Stomach (tissue), 4 donors: ENCODE data around the gene MAP7.

Experiments
- CTCF ChIP-seq, 7 experiments: fragments of 450-650 bp in 4 of 7; fragments of 200-600 bp in 3 of 7; sonication (generic) in 3 of 7; IDR thresholded peaks; one replicate each; pipeline ENCODE4 v1.5.1; 2016 to 2019; ENCODE audit warnings: antibody characterized with exemption in 7 of 7, control low read depth in 2 of 7, mild to moderate bottlenecking in 1 of 7
- EP300 ChIP-seq: sonication (generic); formaldehyde crosslinking; IDR thresholded peaks from one replicate; pipeline ENCODE4 v1.6.1; 2017; ENCODE audit warnings: antibody characterized with exemption
- POLR2A ChIP-seq, 4 donors: fragments of 450-650 bp; IDR thresholded peaks; one replicate each; pipeline ENCODE4 v1.6.1; 2016; ENCODE audit warnings: antibody characterized with exemption in 4 of 4, control low read depth in 2 of 4, mild to moderate bottlenecking in 1 of 4, moderate library complexity in 1 of 4

GRCh38 chr6:136312975-136313374 is 237.2 kb downstream of the MAP7 start:
- TF ChIP-seq CTCF (IDR thresholded peaks at IDR 0.05) (no peak), EP300 (no peak), POLR2A (IDR thresholded peaks at IDR 0.05) (no peak)
